Panc1 (cell line): Measurements from ENCODE around the gene CCDC144A. TPM values are rescaled to one million over a fixed set of nuclear protein-coding genes. Genes with fewer than 3 reads are reported as not detected.
"Not testable (repeated sequence)": the region's sequence is repeated elsewhere in the genome, so short reads cannot be mapped to it uniquely, and the experiment has no call there.

ENCODE experiments used
- ATAC-seq: fragments of 200-7000 bp; cut with Tn5 transposase; 2 replicates; pipeline ENCODE4 v1.9.1; 2020; ENCODE audit warnings: mild to moderate bottlenecking, moderate library complexity
- BruUV-seq: library from RNA; stranded (reverse); fragments of 400-500 nt; replicated peaks from 2 replicates; lab custom pipeline; 2021; lab: Mats Ljungman, UMichigan
- CTCF ChIA-PET: fragments of 300-600 bp; sonication (Branson Sonifier 250); formaldehyde crosslinking; loops from one replicate; lab custom pipeline; 2022; ENCODE audit warnings: antibody characterized with exemption; lab: Charles Lee
- POLR2A ChIA-PET: fragments of 300-600 bp; sonication (Branson Sonifier 250); formaldehyde crosslinking; loops from one replicate; lab custom pipeline; 2022; ENCODE audit warnings: antibody characterized with exemption; lab: Charles Lee
- DNase-seq: peaks from one replicate; pipeline ENCODE4 v3.0.0-alpha.2; 2010; ENCODE audit warnings: low read depth, low spot score
- H3K27ac ChIP-seq: 2 replicates; pipeline ENCODE4 v1.5.1; 2011; ENCODE audit warnings: mild to moderate bottlenecking, low read length, inconsistent platforms
- H3K27me3 ChIP-seq: fragments of 200-500 bp; sonication (Bioruptor generic); 2 replicates; pipeline ENCODE4 v1.6.0; 2014; ENCODE audit warnings: low read length, inconsistent platforms; ENCODE audit not compliant: control insufficient read depth, insufficient read depth
- H3K36me3 ChIP-seq: fragments of 200-500 bp; sonication (Bioruptor generic); 2 replicates; pipeline ENCODE4 v1.5.1; 2014; ENCODE audit warnings: inconsistent platforms, mild to moderate bottlenecking, low read length, moderate library complexity; ENCODE audit not compliant: control insufficient read depth, insufficient read depth
- H3K4me1 ChIP-seq: 2 replicates; pipeline ENCODE4 v1.5.1; 2011; ENCODE audit warnings: inconsistent platforms, mild to moderate bottlenecking, low read length, moderate library complexity; ENCODE audit not compliant: control insufficient read depth, insufficient read depth
- H3K4me3 ChIP-seq, 2 experiments: 2 replicates each; pipeline ENCODE4 v1.5.1; 2011 to 2012; ENCODE audit warnings: low read depth in 2 of 2, low read length in 2 of 2, mild to moderate bottlenecking in 2 of 2, inconsistent platforms in 1 of 2, moderate library complexity in 1 of 2
- H3K9me3 ChIP-seq: fragments of 200-500 bp; sonication (Bioruptor generic); 2 replicates; pipeline ENCODE4 v1.5.1; 2014; ENCODE audit warnings: low read depth, mild to moderate bottlenecking, inconsistent platforms, low read length, moderate library complexity; ENCODE audit not compliant: control insufficient read depth, insufficient read depth
- POLR2AphosphoS5 ChIP-seq: IDR thresholded peaks from 2 replicates; pipeline ENCODE4 v1.6.1; 2012; ENCODE audit warnings: mild to moderate bottlenecking, low read depth, low read length, moderate library complexity
- SIN3A ChIP-seq: IDR thresholded peaks from 2 replicates; pipeline ENCODE4 v1.6.1; 2012; ENCODE audit warnings: low read depth, mild to moderate bottlenecking, low read length, moderate library complexity, borderline replicate concordance; ENCODE audit not compliant: insufficient read depth
- TCF7L2 ChIP-seq: IDR thresholded peaks from 2 replicates; pipeline ENCODE4 v1.6.1; 2011; ENCODE audit warnings: mild to moderate bottlenecking, low read depth, low read length, inconsistent platforms
- in situ Hi-C: cut with HindIII; loops from 2 replicates; pipeline ENCODE4 v1.10.0; 2016; ENCODE audit warnings: low sequenced_read_pairs, low pct_unique_long_range_greater_than_20kb
- intact Hi-C: fragments of 100-400 bp; cut with micrococcal nuclease; formaldehyde crosslinking; loops from one replicate; pipeline ENCODE4 v1.10.0; 2022; ENCODE audit not compliant: unreplicated experiment
- total RNA-seq: library from RNA; stranded (reverse); gene quantifications from one replicate; pipeline ENCODE4 v1.2.1, GENCODE V29; 2021; ENCODE audit not compliant: unreplicated experiment
- TF ChIP-seq, protein P1 (sequence below): fragments of 450-650 bp; IDR thresholded peaks from 2 replicates; pipeline ENCODE4 v1.5.1; 2017; ENCODE audit warnings: mild to moderate bottlenecking
- TF ChIP-seq, protein P2 (sequence below), 2 experiments: IDR thresholded peaks; 2 replicates each; pipeline ENCODE4 v1.6.1; 2011 to 2012; ENCODE audit warnings: low read depth in 2 of 2, control low read depth in 1 of 2, low read length in 1 of 2, mild to moderate bottlenecking in 1 of 2, moderate library complexity in 1 of 2; ENCODE audit not compliant: insufficient read depth in 1 of 2

CCDC144A gene
- total RNA-seq, 1 experiment from 2014 or later = 0.57 TPM

DNA sequence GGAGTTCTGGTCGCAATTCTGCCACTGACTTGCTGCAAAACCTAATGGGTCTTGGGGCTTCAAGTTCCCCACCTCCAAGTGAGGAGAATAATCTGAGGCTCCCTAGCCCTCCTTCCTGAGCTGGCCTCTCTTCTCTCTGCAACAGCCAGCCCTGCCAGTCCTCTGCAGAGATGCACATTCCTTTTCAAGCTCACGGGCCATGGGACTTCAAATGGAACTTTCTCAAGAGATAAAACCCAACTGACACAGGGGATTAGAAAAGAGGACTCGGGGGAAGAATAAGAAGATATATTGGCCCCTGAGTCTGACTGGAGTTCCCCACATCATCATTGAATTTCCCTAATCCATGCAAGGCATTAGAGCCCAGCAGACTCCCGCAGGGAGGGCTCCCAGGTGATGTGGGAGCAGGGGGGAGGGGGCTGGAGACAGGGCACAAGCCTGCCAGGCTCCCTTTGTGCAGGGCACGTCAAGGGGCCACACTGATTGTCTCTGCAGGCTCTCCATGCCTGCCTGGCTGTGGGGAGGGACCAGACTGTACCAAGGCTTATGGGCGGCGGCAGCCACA is 131.0 kb downstream of the CCDC144A start:
- CTCF ChIA-PET = no interaction called here
- BruUV-seq = no TSS peak
- TF ChIP-seq SIN3A (no peak), POLR2AphosphoS5 (no peak), TCF7L2 (no peak)
- TF ChIP-seq, protein P1, sequence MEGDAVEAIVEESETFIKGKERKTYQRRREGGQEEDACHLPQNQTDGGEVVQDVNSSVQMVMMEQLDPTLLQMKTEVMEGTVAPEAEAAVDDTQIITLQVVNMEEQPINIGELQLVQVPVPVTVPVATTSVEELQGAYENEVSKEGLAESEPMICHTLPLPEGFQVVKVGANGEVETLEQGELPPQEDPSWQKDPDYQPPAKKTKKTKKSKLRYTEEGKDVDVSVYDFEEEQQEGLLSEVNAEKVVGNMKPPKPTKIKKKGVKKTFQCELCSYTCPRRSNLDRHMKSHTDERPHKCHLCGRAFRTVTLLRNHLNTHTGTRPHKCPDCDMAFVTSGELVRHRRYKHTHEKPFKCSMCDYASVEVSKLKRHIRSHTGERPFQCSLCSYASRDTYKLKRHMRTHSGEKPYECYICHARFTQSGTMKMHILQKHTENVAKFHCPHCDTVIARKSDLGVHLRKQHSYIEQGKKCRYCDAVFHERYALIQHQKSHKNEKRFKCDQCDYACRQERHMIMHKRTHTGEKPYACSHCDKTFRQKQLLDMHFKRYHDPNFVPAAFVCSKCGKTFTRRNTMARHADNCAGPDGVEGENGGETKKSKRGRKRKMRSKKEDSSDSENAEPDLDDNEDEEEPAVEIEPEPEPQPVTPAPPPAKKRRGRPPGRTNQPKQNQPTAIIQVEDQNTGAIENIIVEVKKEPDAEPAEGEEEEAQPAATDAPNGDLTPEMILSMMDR = no peak
- TF ChIP-seq, protein P2, sequence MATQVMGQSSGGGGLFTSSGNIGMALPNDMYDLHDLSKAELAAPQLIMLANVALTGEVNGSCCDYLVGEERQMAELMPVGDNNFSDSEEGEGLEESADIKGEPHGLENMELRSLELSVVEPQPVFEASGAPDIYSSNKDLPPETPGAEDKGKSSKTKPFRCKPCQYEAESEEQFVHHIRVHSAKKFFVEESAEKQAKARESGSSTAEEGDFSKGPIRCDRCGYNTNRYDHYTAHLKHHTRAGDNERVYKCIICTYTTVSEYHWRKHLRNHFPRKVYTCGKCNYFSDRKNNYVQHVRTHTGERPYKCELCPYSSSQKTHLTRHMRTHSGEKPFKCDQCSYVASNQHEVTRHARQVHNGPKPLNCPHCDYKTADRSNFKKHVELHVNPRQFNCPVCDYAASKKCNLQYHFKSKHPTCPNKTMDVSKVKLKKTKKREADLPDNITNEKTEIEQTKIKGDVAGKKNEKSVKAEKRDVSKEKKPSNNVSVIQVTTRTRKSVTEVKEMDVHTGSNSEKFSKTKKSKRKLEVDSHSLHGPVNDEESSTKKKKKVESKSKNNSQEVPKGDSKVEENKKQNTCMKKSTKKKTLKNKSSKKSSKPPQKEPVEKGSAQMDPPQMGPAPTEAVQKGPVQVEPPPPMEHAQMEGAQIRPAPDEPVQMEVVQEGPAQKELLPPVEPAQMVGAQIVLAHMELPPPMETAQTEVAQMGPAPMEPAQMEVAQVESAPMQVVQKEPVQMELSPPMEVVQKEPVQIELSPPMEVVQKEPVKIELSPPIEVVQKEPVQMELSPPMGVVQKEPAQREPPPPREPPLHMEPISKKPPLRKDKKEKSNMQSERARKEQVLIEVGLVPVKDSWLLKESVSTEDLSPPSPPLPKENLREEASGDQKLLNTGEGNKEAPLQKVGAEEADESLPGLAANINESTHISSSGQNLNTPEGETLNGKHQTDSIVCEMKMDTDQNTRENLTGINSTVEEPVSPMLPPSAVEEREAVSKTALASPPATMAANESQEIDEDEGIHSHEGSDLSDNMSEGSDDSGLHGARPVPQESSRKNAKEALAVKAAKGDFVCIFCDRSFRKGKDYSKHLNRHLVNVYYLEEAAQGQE (IDR thresholded peaks at IDR 0.05; ENCODE audit: insufficient read depth in 1 of 2, low read depth in 2 of 2, low read length in 1 of 2) = no peak
- H3K27me3 ChIP-seq = no peaks in the 10 kb centered on the region
- intact Hi-C loops = no loop called here
- H3K36me3 ChIP-seq = no peaks in the 10 kb centered on the region
- POLR2A ChIA-PET = no interaction called here
- in situ Hi-C loops = no loop called here
- H3K27ac ChIP-seq = no peak overlapping the region
- no peaks in the 10 kb centered on the region for H3K9me3 ChIP-seq
- no peaks in the 10 kb centered on the region for H3K4me1 ChIP-seq
- ATAC-seq = no peak
- H3K4me3 ChIP-seq = no peak overlapping the region
- DNase-seq = no peak

DNA sequence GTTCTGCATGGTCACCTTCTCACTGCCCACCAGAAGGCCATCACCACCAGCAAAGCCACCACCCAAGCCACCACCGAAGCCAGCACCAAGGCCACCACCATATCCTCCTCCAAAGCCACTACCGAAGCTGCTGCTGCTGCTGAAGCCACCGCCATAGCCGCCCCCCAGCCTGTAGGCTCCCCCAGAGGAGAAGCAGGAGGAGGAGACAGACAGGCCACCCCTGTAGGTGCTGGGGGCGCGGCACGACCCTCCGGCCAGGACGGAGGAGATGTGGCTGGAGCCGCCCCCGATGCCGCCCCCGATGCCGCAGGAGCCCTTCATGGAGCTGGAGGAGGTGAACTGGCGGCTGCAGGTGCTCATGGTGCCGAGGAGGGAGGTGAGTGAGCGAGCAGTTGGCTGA is 132.1 kb downstream of the CCDC144A start:
- H3K4me1 ChIP-seq, in situ Hi-C loops: not testable (repeated sequence)

DNA sequence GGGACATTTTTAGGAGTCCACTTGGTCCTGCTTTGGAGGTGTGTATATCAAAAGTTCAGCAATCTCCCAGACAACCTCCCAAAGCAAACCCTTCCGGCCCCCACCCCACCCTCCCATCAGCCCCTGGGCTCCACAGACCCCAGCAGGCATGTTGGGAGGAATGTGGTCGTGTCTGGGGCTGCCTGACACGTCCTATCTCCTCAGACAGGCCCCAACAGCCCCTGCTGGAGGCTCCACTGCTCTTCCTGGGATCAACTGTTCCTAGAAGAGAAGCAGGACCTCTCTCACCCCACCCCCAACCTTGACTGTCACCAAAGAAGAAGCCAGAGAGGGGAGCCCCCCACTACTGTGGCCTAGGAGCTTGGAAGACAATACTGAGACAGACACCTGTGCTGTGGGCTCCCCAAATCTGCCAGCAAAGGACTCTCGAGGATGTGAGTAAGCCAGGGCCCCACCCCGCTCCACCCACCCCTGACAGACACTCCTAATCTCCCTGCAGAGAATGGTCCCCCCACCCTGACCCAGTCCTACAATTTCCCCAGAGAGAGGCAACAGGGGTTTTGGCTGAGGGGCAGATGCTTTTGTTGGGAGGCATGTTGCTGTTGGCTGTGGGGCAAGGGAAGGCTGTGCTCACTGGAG is 133.8 kb downstream of the CCDC144A start:
- intact Hi-C loops, DNase-seq, H3K4me3 ChIP-seq, H3K36me3 ChIP-seq, POLR2A ChIA-PET, CTCF ChIA-PET, in situ Hi-C loops, BruUV-seq, H3K9me3 ChIP-seq, H3K27me3 ChIP-seq, H3K4me1 ChIP-seq, ATAC-seq, H3K27ac ChIP-seq: not testable (repeated sequence)

More for the DNA sequence above, 132.1 kb downstream of the CCDC144A start:
- H3K27me3 ChIP-seq, BruUV-seq, H3K9me3 ChIP-seq, intact Hi-C loops, CTCF ChIA-PET, H3K4me3 ChIP-seq, POLR2A ChIA-PET, H3K36me3 ChIP-seq, H3K27ac ChIP-seq, ATAC-seq, DNase-seq: not testable (repeated sequence)

Other genes starting within 250 kb of the CCDC144A start
- 1.2 TPM for gene LRRC75A, start 198.0 kb upstream of the CCDC144A start, total RNA-seq
- 12.3 TPM for gene ZNF287, start 121.0 kb upstream of the CCDC144A start, total RNA-seq
- gene ZNF624, start 36.4 kb upstream of the CCDC144A start, total RNA-seq = 3.9 TPM